Liver (tissue), 9 donors: ENCODE data around the gene RNF182. TPM values are rescaled to one million over a fixed set of nuclear protein-coding genes. Genes with fewer than 3 reads are reported as not detected.

Experiments used
- DNase-seq: peaks from one replicate; pipeline ENCODE4 v3.0.0-alpha.2; 2017; ENCODE audit warnings: low spot score
- H3K27ac ChIP-seq, 2 donors: one replicate each; pipeline ENCODE4 v1.7.0; 2013; ENCODE audit warnings: inconsistent platforms in 2 of 2, low read length in 2 of 2, control low read depth in 1 of 2, low read depth in 1 of 2, mild to moderate bottlenecking in 1 of 2
- H3K27me3 ChIP-seq, 4 donors: one replicate each; pipeline versions ENCODE4 v1.6.1 to v1.7.0; 2013; ENCODE audit warnings: low read length in 3 of 4, inconsistent platforms in 1 of 4, mild to moderate bottlenecking in 1 of 4, moderate library complexity in 1 of 4; ENCODE audit not compliant: control insufficient read depth in 4 of 4, insufficient read depth in 4 of 4
- H3K36me3 ChIP-seq, 4 donors: one replicate each; pipeline versions ENCODE4 v1.6.1 to v1.7.0; 2013; ENCODE audit warnings: low read length in 3 of 4, mild to moderate bottlenecking in 3 of 4, low read depth in 1 of 4, moderate library complexity in 1 of 4; ENCODE audit not compliant: control insufficient read depth in 4 of 4, insufficient read depth in 3 of 4
- H3K4me1 ChIP-seq, 4 donors: one replicate each; pipeline versions ENCODE4 v1.6.1 to v1.7.0; 2013; ENCODE audit warnings: low read length in 3 of 4, mild to moderate bottlenecking in 3 of 4, moderate library complexity in 1 of 4; ENCODE audit not compliant: control insufficient read depth in 4 of 4, insufficient read depth in 4 of 4
- H3K4me3 ChIP-seq, 3 donors: one replicate each; pipeline versions ENCODE4 v1.6.1 to v1.7.0; 2013; ENCODE audit warnings: low read length in 3 of 3, control low read depth in 1 of 3, low read depth in 1 of 3, mild to moderate bottlenecking in 1 of 3
- H3K9ac ChIP-seq, 2 donors: one replicate each; pipeline ENCODE4 v1.7.0; 2013; ENCODE audit warnings: low read length in 2 of 2, mild to moderate bottlenecking in 2 of 2, moderate library complexity in 2 of 2, control low read depth in 1 of 2, low read depth in 1 of 2
- H3K9me3 ChIP-seq, 4 donors: one replicate each; pipeline versions ENCODE4 v1.6.1 to v1.7.0; 2013; ENCODE audit warnings: low read length in 3 of 4; ENCODE audit not compliant: control insufficient read depth in 4 of 4
- ATF3 ChIP-seq: IDR thresholded peaks from 2 replicates; pipeline ENCODE4 v1.6.1; 2016; ENCODE audit warnings: antibody characterized with exemption
- CTCF ChIP-seq: fragments of 150-350 bp; IDR thresholded peaks from 2 replicates; pipeline ENCODE4 v1.5.1; 2017; ENCODE audit warnings: improper control_type of control experiment, low read depth, low read length; ENCODE audit not compliant: missing input control
- EGR1 ChIP-seq, 2 donors: IDR thresholded peaks; 2 replicates each; pipeline ENCODE4 v1.6.1; 2016 to 2018; ENCODE audit warnings: antibody characterized with exemption in 2 of 2, low read depth in 2 of 2
- FOXA1 ChIP-seq: IDR thresholded peaks from 2 replicates; pipeline ENCODE4 v1.6.1; 2016; ENCODE audit warnings: antibody characterized with exemption
- FOXA2 ChIP-seq: IDR thresholded peaks from 2 replicates; pipeline ENCODE4 v1.6.1; 2016; ENCODE audit warnings: antibody characterized with exemption
- GABPA ChIP-seq, 2 donors: IDR thresholded peaks in 1 of 2; conservative IDR thresholded peaks in 1 of 2; 2 replicates each; pipeline ENCODE4 v1.6.1; 2016; ENCODE audit warnings: antibody characterized with exemption in 2 of 2, mild to moderate bottlenecking in 1 of 2, moderate library complexity in 1 of 2
- HNF4A ChIP-seq, 2 donors: conservative IDR thresholded peaks; 2 replicates each; pipeline ENCODE4 v1.6.1; 2016; ENCODE audit warnings: antibody characterized with exemption in 2 of 2, mild to moderate bottlenecking in 2 of 2
- MAX ChIP-seq: IDR thresholded peaks from 2 replicates; pipeline ENCODE4 v1.6.1; 2016; ENCODE audit warnings: antibody characterized with exemption
- RAD21 ChIP-seq, 2 donors: IDR thresholded peaks; 2 replicates each; pipeline ENCODE4 v1.6.1; 2016; ENCODE audit warnings: antibody characterized with exemption in 2 of 2, mild to moderate bottlenecking in 2 of 2
- REST ChIP-seq: IDR thresholded peaks from 2 replicates; pipeline ENCODE4 v1.6.1; 2016; ENCODE audit warnings: antibody characterized with exemption, mild to moderate bottlenecking
- TAF1 ChIP-seq: conservative IDR thresholded peaks from 2 replicates; pipeline ENCODE4 v1.6.1; 2016; ENCODE audit warnings: antibody characterized with exemption, mild to moderate bottlenecking
- YY1 ChIP-seq: IDR thresholded peaks from 2 replicates; pipeline ENCODE4 v1.6.1; 2016; ENCODE audit warnings: antibody characterized with exemption, mild to moderate bottlenecking
- ZBTB33 ChIP-seq: IDR thresholded peaks from 2 replicates; pipeline ENCODE4 v1.6.1; 2016; ENCODE audit warnings: antibody characterized with exemption
- WGBS: extraction: QIAGEN DNeasy Blood & Tissue Kit; methylation state at CpG from one replicate; pipeline ENCODE4 v1.1.7; 2013; 5-methylcytosine and 5-hydroxymethylcytosine counted together
- polyA plus RNA-seq, 2 donors: library from polyadenylated mRNA; stranded (reverse) in 1 of 2; unstranded in 1 of 2; fragments of 200-250 nt in 1 of 2; fragments of >200 nt in 1 of 2; fragmentation: Nextera tagmentation in 1 of 2; extraction: Ambion mirVana in 1 of 2; gene quantifications; one replicate each; pipeline versions ENCODE4 v1.2.1 to v1.2.3, GENCODE V29; 2013 to 2015
- total RNA-seq, 2 donors: library from RNA; depleted of rRNA; stranded (reverse); fragments of >200 nt; gene quantifications; one replicate each; pipeline ENCODE4 v1.2.3, GENCODE V29; 2014
- donor health status: healthy.
- donor health status: healthy.
- donor health status: healthy.
- donor health status: healthy.
- donor health status: healthy.

RNF182 gene
- total and polyA plus RNA-seq, 4 donors: 1.4 TPM; not detected in 3

- no peaks in the 10 kb centered on the region for H3K4me1 ChIP-seq
- H3K9ac ChIP-seq: no peak overlapping the region
- no peak for DNase-seq
- H3K27me3 ChIP-seq: peaks cover 0 to 4% (median 1%) of the 10 kb centered on the region in 4 donors
- no peaks in the 10 kb centered on the region for H3K9me3 ChIP-seq
- TF ChIP-seq FOXA1: no peak
- TF ChIP-seq ZBTB33: no peak
- no peak for TF ChIP-seq REST
- TF ChIP-seq RAD21 (IDR thresholded peaks at IDR 0.05): no peak
- no peak for TF ChIP-seq TAF1
- TF ChIP-seq MAX: no peak
- no peak for TF ChIP-seq GABPA (IDR thresholded peaks at IDR 0.05 in 1 of 2, conservative IDR thresholded peaks at IDR 0.05 in 1 of 2)
- H3K36me3 ChIP-seq: no peaks in the 10 kb centered on the region
- no peak overlapping the region for H3K4me3 ChIP-seq
- 42% methylated on average over 2 of the region's 2 CpGs for WGBS
- no peak overlapping the region for H3K27ac ChIP-seq
Observed at GRCh38 chr6:13993416-13993815, 68.7 kb downstream of the RNF182 start.

- Histone ChIP-seq H3K27me3 (peaks cover 0 to 3% (median 1%) of the 10 kb centered on the region in 4 donors), H3K36me3 (no peaks in the 10 kb centered on the region), H3K9me3 (no peaks in the 10 kb centered on the region), H3K9ac (no peak overlapping the region), H3K4me1 (no peaks in the 10 kb centered on the region), H3K4me3 (no peak overlapping the region), H3K27ac (no peak overlapping the region)
- no peak for TF ChIP-seq FOXA1
- TF ChIP-seq TAF1: no peak
- TF ChIP-seq ATF3: no peak
- no peak for TF ChIP-seq CTCF
- no peak for TF ChIP-seq MAX
- no peak for TF ChIP-seq RAD21 (IDR thresholded peaks at IDR 0.05)
- no peak for TF ChIP-seq HNF4A (conservative IDR thresholded peaks at IDR 0.05)
- TF ChIP-seq EGR1 (IDR thresholded peaks at IDR 0.05; ENCODE audit: low read depth in 2 of 2): no peak
- TF ChIP-seq YY1: no peak
- no peak for TF ChIP-seq ZBTB33
- no peak for TF ChIP-seq FOXA2
- 83% methylated on average over 3 of the region's 3 CpGs for WGBS
- DNase-seq: no peak
Observed at GRCh38 chr6:13998356-13998755, 73.6 kb downstream of the RNF182 start.
